C4-2B (cell line): Measurements from ENCODE around the gene PDGFRB.

Experiments used
- H3K27ac ChIP-seq: fragments of 450-650 bp; 2 replicates; pipeline ENCODE4 v1.5.1; 2017
- ZFX ChIP-seq: fragments of 450-650 bp; IDR thresholded peaks from 2 replicates; pipeline ENCODE4 v1.6.1; 2017
- TF ChIP-seq, protein P1 (sequence below): fragments of 450-650 bp; conservative IDR thresholded peaks from 2 replicates; pipeline ENCODE4 v1.5.1; 2017; ENCODE audit warnings: mild to moderate bottlenecking

The PDGFRB gene

DNA sequence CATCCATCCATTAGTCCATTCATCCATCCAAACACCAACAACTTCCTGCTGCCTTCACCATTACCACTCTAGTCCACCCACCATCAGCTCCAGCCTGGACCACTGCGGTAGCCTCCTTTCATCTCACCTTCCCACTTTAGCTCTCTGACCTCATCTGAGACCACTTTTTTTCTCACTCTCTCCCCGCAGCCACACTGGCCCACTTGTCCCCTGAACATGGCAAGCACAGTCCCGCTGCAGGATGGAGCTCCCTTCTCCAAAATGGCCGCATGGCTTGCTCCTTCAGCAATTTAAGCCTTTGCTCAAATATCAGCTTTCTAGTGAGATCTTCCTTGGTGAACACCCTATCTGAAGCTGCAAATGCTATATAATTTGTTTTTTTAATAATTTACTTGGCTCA is 80.4 kb downstream of the PDGFRB start:
- no peak for TF ChIP-seq ZFX
- TF ChIP-seq, protein P1, sequence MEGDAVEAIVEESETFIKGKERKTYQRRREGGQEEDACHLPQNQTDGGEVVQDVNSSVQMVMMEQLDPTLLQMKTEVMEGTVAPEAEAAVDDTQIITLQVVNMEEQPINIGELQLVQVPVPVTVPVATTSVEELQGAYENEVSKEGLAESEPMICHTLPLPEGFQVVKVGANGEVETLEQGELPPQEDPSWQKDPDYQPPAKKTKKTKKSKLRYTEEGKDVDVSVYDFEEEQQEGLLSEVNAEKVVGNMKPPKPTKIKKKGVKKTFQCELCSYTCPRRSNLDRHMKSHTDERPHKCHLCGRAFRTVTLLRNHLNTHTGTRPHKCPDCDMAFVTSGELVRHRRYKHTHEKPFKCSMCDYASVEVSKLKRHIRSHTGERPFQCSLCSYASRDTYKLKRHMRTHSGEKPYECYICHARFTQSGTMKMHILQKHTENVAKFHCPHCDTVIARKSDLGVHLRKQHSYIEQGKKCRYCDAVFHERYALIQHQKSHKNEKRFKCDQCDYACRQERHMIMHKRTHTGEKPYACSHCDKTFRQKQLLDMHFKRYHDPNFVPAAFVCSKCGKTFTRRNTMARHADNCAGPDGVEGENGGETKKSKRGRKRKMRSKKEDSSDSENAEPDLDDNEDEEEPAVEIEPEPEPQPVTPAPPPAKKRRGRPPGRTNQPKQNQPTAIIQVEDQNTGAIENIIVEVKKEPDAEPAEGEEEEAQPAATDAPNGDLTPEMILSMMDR = no peak
- no peak overlapping the region for H3K27ac ChIP-seq

DNA sequence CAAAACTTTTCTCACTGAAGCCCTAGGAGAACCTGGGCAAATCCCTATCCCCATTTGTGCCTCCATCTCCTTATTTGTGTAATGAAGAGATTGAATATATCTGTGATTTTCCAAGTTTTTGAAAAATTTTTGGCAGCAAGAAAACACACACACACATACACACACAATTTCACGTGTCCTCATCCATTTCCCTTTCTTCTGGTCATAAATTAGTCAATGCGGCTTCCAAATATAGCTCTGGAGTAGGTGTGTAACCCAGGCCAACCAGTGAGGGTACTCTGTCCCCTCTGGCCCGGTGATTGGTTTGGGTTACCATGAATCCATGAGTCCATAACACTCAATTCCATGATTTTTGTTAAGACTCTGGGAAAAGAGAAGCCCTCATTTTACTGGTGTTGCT is 82.0 kb downstream of the PDGFRB start:
- no peak overlapping the region for H3K27ac ChIP-seq
- TF ChIP-seq ZFX = no peak
- TF ChIP-seq, protein P1 = no peak

DNA sequence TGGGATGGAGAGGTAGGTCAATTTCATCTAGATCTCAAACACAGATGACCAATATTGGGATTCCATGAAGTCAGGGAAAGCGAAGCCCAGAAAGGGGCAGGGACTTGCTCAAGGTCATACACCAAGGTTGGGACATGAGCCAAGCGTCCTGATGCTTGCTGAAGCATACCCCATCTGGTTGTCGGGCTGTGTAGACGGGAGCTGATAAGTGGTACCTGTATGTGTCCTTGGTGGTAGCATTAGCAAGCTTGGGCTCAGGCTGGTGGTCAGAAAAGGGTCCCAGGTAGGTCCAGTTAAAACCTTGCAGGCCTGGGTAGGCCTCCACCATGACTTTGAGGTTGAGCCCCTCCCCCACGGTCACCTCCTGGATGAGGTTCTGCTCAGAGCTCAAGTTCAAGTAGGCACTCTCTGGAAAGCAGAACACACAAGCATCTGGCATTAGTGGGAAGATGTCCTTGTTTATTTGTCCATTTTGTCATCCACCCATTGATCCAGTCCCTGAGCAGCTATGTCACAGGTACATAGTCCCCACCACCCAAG is 82.5 kb downstream of the PDGFRB start:
- TF ChIP-seq, protein P1 = no peak
- no peak for TF ChIP-seq ZFX
- no peak overlapping the region for H3K27ac ChIP-seq

DNA sequence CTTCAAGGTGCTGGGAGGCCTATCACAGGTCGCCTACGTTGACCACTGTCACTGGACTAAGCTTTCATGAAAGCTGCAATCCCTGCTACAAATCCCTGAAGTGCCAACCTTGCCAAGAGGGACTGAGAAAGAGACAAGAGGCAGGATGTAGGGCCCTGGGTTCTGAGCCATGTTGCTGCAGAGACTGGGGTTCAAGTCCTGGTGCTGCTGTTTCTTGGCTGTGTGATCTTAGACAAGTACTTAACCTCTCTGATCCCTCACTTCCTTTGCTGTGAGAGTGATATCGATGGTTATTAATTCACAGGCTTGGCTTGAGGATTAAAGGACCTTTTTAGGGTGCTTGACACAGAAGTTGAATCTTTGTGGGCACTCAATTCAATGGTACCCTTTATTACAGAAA is 84.8 kb downstream of the PDGFRB start:
- TF ChIP-seq, protein P1 = no peak
- no peak for TF ChIP-seq ZFX

DNA sequence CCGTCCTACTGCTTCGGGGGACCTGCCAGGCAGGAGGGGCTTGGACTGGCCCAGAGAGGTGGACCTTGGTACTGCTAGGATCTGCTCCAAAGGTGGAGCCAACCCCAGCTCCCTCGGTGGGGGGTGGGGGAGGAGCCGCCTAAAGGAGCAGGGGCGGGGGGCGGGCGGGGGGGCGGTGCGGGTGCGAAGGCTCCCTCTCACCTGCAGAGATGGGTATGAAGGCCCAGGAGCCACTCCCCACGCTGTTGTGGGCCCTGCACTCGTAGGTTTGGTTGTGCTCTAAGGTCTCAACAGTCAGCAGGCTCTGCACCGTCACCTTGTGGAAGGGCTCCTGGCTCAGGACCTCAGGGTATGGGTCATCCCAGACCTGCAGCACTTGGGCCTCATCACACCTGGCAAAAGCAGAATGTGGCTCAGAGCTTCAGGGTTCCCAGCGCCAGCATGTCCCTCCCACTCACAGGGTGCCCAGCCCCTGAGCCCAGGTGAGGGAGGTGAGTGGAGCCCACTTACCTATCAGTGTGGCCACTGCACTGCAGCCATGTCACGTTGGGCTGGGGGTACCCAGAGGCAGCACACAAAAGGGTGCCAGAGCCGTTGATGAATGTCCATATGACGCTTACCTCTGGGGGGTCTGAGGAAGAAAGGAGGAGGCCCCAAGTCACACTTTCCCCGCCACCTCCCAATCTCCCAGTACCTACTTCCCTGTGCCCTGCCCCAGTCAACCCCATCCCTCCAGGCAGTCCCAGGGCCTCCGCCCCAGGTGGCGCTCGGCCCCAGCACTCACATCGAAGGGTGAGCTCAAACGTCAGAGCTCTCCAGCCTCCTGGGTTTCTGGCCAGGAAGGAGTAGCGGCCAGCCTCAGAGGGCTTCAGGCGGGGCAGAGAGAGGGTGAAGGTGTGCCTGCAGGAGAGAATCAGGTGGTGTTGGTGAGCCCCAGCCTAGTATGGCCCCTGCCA is 85.7 kb downstream of the PDGFRB start:
- TF ChIP-seq, protein P1 = no peak
- no peak for TF ChIP-seq ZFX
- no peak overlapping the region for H3K27ac ChIP-seq

More for the DNA sequence above, 84.8 kb downstream of the PDGFRB start:
- H3K27ac ChIP-seq = no peak overlapping the region

DNA sequence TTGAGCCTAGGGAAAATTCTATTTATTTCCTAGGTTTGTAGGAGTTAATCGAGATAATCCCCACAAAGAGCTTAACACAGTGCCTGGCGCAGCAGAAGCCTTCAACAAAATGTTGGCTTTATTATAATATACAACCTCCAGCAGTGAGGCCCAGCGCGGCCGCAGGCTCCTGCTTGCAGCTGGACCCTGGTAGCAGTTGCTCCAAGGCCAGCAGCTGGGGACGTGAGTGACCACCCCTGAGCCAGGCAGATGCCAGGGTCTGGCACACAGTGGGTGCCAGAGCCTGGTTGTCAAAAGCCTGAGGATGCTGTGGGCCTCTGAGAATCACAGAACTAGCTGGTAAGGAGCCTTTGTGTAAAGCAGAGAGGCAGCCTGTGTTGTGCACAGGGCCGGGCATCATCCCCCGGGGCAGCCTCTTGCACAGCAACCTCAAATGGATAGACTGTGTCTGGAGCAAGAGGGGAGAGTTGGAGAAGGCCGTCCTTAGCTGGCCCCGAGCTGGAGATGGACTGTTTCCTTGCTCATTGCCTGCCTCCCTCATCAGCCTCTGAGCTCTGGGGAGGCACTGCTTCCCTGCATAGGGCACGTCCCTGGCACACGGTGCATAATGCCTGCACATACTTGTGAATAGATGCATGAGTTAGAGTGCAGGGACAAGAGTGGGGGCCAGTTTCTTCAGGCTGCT is 86.5 kb downstream of the PDGFRB start:
- TF ChIP-seq, protein P1 = no peak
- no peak for TF ChIP-seq ZFX

DNA sequence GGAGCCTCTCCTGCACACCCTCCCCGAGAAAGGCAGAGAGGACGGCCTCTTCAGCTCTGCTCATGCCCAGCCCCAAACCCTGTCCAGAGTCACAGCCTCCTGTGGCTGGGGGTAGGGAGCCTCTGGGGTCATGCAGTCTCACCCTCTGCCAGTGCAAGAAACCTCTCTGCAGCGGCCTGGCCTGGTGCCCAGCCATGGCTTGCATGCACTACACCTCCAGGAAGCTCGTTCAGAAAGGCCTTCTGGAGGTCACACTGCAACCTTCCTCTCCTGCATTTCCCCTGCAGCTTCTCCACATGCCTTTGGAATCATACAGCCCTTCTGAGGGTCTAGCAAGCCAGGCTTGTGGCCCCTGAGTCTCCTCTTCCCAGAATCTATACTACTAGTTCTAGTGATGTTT is 87.2 kb downstream of the PDGFRB start:
- TF ChIP-seq, protein P1 = no peak
- no peak for TF ChIP-seq ZFX
- H3K27ac ChIP-seq = no peak overlapping the region

More for the DNA sequence above, 86.5 kb downstream of the PDGFRB start:
- no peak overlapping the region for H3K27ac ChIP-seq
